Peyer's patch (tissue), 4 donors: ENCODE measurements around the gene IFT20.

ENCODE experiments used
- CTCF ChIP-seq, 6 experiments: fragments of 450-650 bp in 4 of 6; fragments of 200-600 bp in 2 of 6; sonication (generic) in 1 of 6; IDR thresholded peaks; one replicate each; pipeline ENCODE4 v1.5.1; 2017 to 2019; ENCODE audit warnings: antibody characterized with exemption in 6 of 6, mild to moderate bottlenecking in 3 of 6, moderate library complexity in 1 of 6
- POLR2A ChIP-seq, 2 donors: fragments of 450-650 bp; IDR thresholded peaks; one replicate each; pipeline ENCODE4 v1.5.1; 2017; ENCODE audit warnings: antibody characterized with exemption in 2 of 2, mild to moderate bottlenecking in 2 of 2, moderate library complexity in 2 of 2

GRCh38 chr17:28371245-28372202 lies 36.3 kb upstream of the IFT20 start, which contains the start of gene SARM1:
- TF ChIP-seq CTCF (IDR thresholded peaks at IDR 0.05) = no peak
- TF ChIP-seq POLR2A (IDR thresholded peaks at IDR 0.05) = no peak
